ENCODE measurements around the gene EIF2S2. TPM values are rescaled to one million over a fixed set of nuclear protein-coding genes. Genes with fewer than 3 reads are reported as not detected.

EIF2S2 gene
- total and polyA plus RNA-seq, 2 experiments from 2014 or later = 40.9 to 75.8 TPM

- Histone ChIP-seq H3K9me2 (replicated peaks; ENCODE audit: insufficient read depth) (no peaks in the 10 kb centered on the region), H3K9me3 (ENCODE audit: low read depth) (no peaks in the 10 kb centered on the region), H3K4me1 (ENCODE audit: insufficient read depth) (no peaks in the 10 kb centered on the region), H3K4me3 (no peak overlapping the region), H3K27me3 (no peaks in the 10 kb centered on the region), H3K27ac (no peak overlapping the region), H3K36me3 (replicated peaks; ENCODE audit: insufficient read depth, low read depth) (peaks cover 10% of the 10 kb centered on the region), H4K20me1 (ENCODE audit: insufficient read depth, poor library complexity, severe bottlenecking) (peaks cover 15% of the 10 kb centered on the region), H2AFZ (no peak overlapping the region), H3K4me2 (no peak overlapping the region), H3K79me2 (peaks cover 21% of the 10 kb centered on the region)
- WGBS (ENCODE audit: low lambda C conversion rate, missing lambda C conversion rate) = 98% methylated on average over 6 of the region's 6 CpGs
- no peak for DNase-seq (ENCODE audit: low spot score)
- no peak for TF ChIP-seq EZH2phosphoT487 (IDR thresholded peaks at IDR 0.05; ENCODE audit: low read depth, severe bottlenecking, unreplicated experiment)
- TF ChIP-seq EZH2 (IDR thresholded peaks at IDR 0.05; ENCODE audit: borderline replicate concordance) = no peak
- TF ChIP-seq CTCF (IDR thresholded peaks at IDR 0.05; ENCODE audit: poor library complexity) = no peak
These were observed 20.3 kb downstream of the EIF2S2 start for GRCh38 chr20:34091637-34092200.

- peaks cover 15% of the 10 kb centered on the region for H3K79me2 ChIP-seq
- no peak overlapping the region for H3K4me2 ChIP-seq
- TF ChIP-seq EZH2 (IDR thresholded peaks at IDR 0.05; ENCODE audit: borderline replicate concordance) (no peak), CTCF (IDR thresholded peaks at IDR 0.05; ENCODE audit: poor library complexity) (no peak), EZH2phosphoT487 (IDR thresholded peaks at IDR 0.05; ENCODE audit: low read depth, severe bottlenecking, unreplicated experiment) (no peak)
- peaks cover 6% of the 10 kb centered on the region for H3K36me3 ChIP-seq (replicated peaks; ENCODE audit: insufficient read depth, low read depth)
- H3K9me3 ChIP-seq (ENCODE audit: low read depth) = no peaks in the 10 kb centered on the region
- H3K9me2 ChIP-seq (replicated peaks; ENCODE audit: insufficient read depth) = no peaks in the 10 kb centered on the region
- H3K4me3 ChIP-seq = no peak overlapping the region
- no peaks in the 10 kb centered on the region for H3K27me3 ChIP-seq
- H3K27ac ChIP-seq = no peak overlapping the region
- 98% methylated on average over 2 of the region's 2 CpGs for WGBS (ENCODE audit: low lambda C conversion rate, missing lambda C conversion rate)
- no peak for DNase-seq (ENCODE audit: low spot score)
- H4K20me1 ChIP-seq (ENCODE audit: insufficient read depth, poor library complexity, severe bottlenecking) = peaks cover 15% of the 10 kb centered on the region
- H2AFZ ChIP-seq = no peak overlapping the region
- H3K4me1 ChIP-seq (ENCODE audit: insufficient read depth) = no peaks in the 10 kb centered on the region
These were observed 21.4 kb downstream of the EIF2S2 start for GRCh38 chr20:34090645-34091044.

- Histone ChIP-seq H4K20me1 (ENCODE audit: insufficient read depth, poor library complexity, severe bottlenecking) (peaks cover 15% of the 10 kb centered on the region), H3K79me2 (peaks cover 11% of the 10 kb centered on the region), H2AFZ (no peak overlapping the region), H3K36me3 (replicated peaks; ENCODE audit: insufficient read depth, low read depth) (peaks cover 6% of the 10 kb centered on the region), H3K9me2 (replicated peaks; ENCODE audit: insufficient read depth) (no peaks in the 10 kb centered on the region), H3K9me3 (ENCODE audit: low read depth) (no peaks in the 10 kb centered on the region), H3K4me1 (ENCODE audit: insufficient read depth) (no peaks in the 10 kb centered on the region), H3K27me3 (no peaks in the 10 kb centered on the region), H3K27ac (no peak overlapping the region), H3K4me2 (no peak overlapping the region), H3K4me3 (no peak overlapping the region)
- WGBS (ENCODE audit: low lambda C conversion rate, missing lambda C conversion rate) = 98% methylated on average over 13 of the region's 13 CpGs
- no peak for DNase-seq (ENCODE audit: low spot score)
- no peak for TF ChIP-seq EZH2phosphoT487 (IDR thresholded peaks at IDR 0.05; ENCODE audit: low read depth, severe bottlenecking, unreplicated experiment)
- no peak for TF ChIP-seq CTCF (IDR thresholded peaks at IDR 0.05; ENCODE audit: poor library complexity)
- no peak for TF ChIP-seq EZH2 (IDR thresholded peaks at IDR 0.05; ENCODE audit: borderline replicate concordance)
These were observed 22.2 kb downstream of the EIF2S2 start for GRCh38 chr20:34089655-34090345.
